ENCODE data around the gene EEFSEC. TPM values are rescaled to one million over a fixed set of nuclear protein-coding genes. Genes with fewer than 3 reads are reported as not detected.

The EEFSEC gene
- total RNA-seq, 1 experiment from 2014 or later, result 14.0 TPM

DNA sequence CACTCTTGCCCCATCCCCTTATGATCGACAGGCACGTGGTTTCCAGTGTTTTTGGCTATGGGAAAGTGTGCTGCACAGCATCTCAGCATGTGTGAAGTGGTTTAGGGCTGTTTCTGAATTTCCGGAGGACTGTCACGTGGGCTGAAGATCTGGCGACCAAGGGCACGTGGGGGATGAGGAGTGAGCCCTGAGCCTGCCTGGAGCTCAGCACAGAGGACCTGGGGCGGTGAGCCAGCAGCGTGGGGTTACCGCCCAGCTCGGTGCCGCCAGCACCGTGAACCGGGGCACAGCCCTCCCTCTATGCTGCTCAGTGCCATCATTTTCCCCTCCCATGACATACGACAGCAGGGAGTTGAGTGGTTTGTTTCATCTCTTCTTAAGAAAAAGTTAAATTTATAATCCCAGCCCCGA is 163.2 kb downstream of the EEFSEC start:
- Histone ChIP-seq H3K4me1 (no peaks in the 10 kb centered on the region), H3K4me3 (ENCODE audit: low read depth, low read length) (no peak overlapping the region), H3K36me3 (ENCODE audit: control insufficient read depth, insufficient read depth, low read length) (no peaks in the 10 kb centered on the region), H3K9me3 (no peaks in the 10 kb centered on the region), H3K27me3 (replicated peaks; ENCODE audit: control insufficient read depth, insufficient read depth, low read length) (no peaks in the 10 kb centered on the region)
- Mint-ChIP-seq H3K4me3 (ENCODE audit: unreplicated experiment) (no peak overlapping the region), H3K36me3 (ENCODE audit: insufficient read depth, unreplicated experiment) (no peaks in the 10 kb centered on the region), H3K9me3 (ENCODE audit: unreplicated experiment) (no peaks in the 10 kb centered on the region), H3K4me1 (ENCODE audit: low read depth, unreplicated experiment) (no peaks in the 10 kb centered on the region), H3K27ac (ENCODE audit: unreplicated experiment) (no peak overlapping the region), H3K27me3 (ENCODE audit: insufficient read depth, unreplicated experiment) (no peaks in the 10 kb centered on the region)
- ChIA-PET CTCF (no interaction called here), POLR2A (no interaction called here)
- BruUV-seq (replicated peaks), result no TSS peak
- DNase-seq, result no peak
- TF ChIP-seq CTCF (IDR thresholded peaks at IDR 0.05; ENCODE audit: insufficient read depth in 1 of 2, low read depth in 1 of 2, low read length in 1 of 2, severe bottlenecking in 1 of 2, unreplicated experiment in 1 of 2), result no peak
- intact Hi-C loops (cut with micrococcal nuclease; ENCODE audit: unreplicated experiment), result no loop called here

DNA sequence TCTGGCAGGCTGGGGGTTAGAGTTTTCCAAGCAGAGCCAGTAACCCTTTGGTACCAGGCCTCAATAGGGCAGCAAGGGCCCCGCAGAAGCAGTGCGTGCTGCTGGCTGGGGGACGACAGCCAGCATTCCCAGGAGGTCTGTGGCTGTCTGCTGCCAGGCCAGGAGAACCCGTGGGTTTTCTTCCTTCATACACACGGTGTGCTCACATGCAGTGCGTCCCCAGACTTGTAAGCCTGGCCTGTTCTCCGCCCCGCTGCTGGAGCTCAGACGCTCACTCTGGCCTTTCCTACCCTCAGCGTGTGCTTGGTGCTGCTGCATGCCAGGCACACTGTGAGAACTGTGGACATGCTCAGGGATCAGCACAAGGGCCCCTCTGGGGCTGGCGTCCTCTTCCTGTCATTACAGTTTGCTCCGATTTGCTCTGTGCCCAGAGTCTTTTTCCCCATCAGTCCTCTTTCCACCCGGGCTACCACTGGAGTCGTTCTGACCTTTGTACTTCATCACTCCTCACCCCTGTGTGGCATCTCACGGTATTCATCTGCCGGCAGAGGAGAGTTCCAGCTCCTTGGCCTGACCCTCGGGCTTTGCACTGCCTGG is 163.9 kb downstream of the EEFSEC start:
- H3K4me1 Mint-ChIP-seq (ENCODE audit: low read depth, unreplicated experiment), result no peaks in the 10 kb centered on the region
- Histone ChIP-seq H3K4me1 (no peaks in the 10 kb centered on the region), H3K9me3 (no peaks in the 10 kb centered on the region), H3K4me3 (ENCODE audit: low read depth, low read length) (no peak overlapping the region), H3K27me3 (replicated peaks; ENCODE audit: control insufficient read depth, insufficient read depth, low read length) (no peaks in the 10 kb centered on the region), H3K36me3 (ENCODE audit: control insufficient read depth, insufficient read depth, low read length) (no peaks in the 10 kb centered on the region)
- no peaks in the 10 kb centered on the region for H3K27me3 Mint-ChIP-seq (ENCODE audit: insufficient read depth, unreplicated experiment)
- intact Hi-C loops (cut with micrococcal nuclease; ENCODE audit: unreplicated experiment), result no loop called here
- H3K36me3 Mint-ChIP-seq (ENCODE audit: insufficient read depth, unreplicated experiment), result no peaks in the 10 kb centered on the region
- ChIA-PET POLR2A (no interaction called here), CTCF (no interaction called here)
- no peak for DNase-seq
- H3K9me3 Mint-ChIP-seq (ENCODE audit: unreplicated experiment), result no peaks in the 10 kb centered on the region
- no TSS peak for BruUV-seq (replicated peaks)
- H3K4me3 Mint-ChIP-seq (ENCODE audit: unreplicated experiment), result no peak overlapping the region
- no peak for TF ChIP-seq CTCF (IDR thresholded peaks at IDR 0.05; ENCODE audit: insufficient read depth in 1 of 2, low read depth in 1 of 2, low read length in 1 of 2, severe bottlenecking in 1 of 2, unreplicated experiment in 1 of 2)
- H3K27ac Mint-ChIP-seq (ENCODE audit: unreplicated experiment), result no peak overlapping the region

GRCh38 chr3:128317698-128318231 is 164.5 kb downstream of the EEFSEC start:
- H3K36me3 ChIP-seq (ENCODE audit: control insufficient read depth, insufficient read depth, low read length), result no peaks in the 10 kb centered on the region
- ChIA-PET CTCF (no interaction called here), POLR2A (no interaction called here)
- H3K27me3 ChIP-seq (replicated peaks; ENCODE audit: control insufficient read depth, insufficient read depth, low read length), result no peaks in the 10 kb centered on the region
- H3K4me3 Mint-ChIP-seq (ENCODE audit: unreplicated experiment), result no peak overlapping the region
- H3K27ac Mint-ChIP-seq (ENCODE audit: unreplicated experiment), result no peak overlapping the region
- no peak overlapping the region for H3K4me3 ChIP-seq (ENCODE audit: low read depth, low read length)
- DNase-seq, result no peak
- H3K4me1 ChIP-seq, result no peaks in the 10 kb centered on the region; the same call in 1 of the 2 replicates
- no peak for TF ChIP-seq CTCF (IDR thresholded peaks at IDR 0.05; ENCODE audit: insufficient read depth in 1 of 2, low read depth in 1 of 2, low read length in 1 of 2, severe bottlenecking in 1 of 2, unreplicated experiment in 1 of 2)
- no peaks in the 10 kb centered on the region for H3K27me3 Mint-ChIP-seq (ENCODE audit: insufficient read depth, unreplicated experiment)
- H3K4me1 Mint-ChIP-seq (ENCODE audit: low read depth, unreplicated experiment), result no peaks in the 10 kb centered on the region
- intact Hi-C loops (cut with micrococcal nuclease; ENCODE audit: unreplicated experiment), result no loop called here
- H3K36me3 Mint-ChIP-seq (ENCODE audit: insufficient read depth, unreplicated experiment), result no peaks in the 10 kb centered on the region
- BruUV-seq (replicated peaks), result no TSS peak
- H3K9me3 Mint-ChIP-seq (ENCODE audit: unreplicated experiment), result no peaks in the 10 kb centered on the region
- no peaks in the 10 kb centered on the region for H3K9me3 ChIP-seq
